ENCODE measurements around the gene EFCAB11. TPM values are rescaled to one million over a fixed set of nuclear protein-coding genes. Genes with fewer than 3 reads are reported as not detected.

Gene EFCAB11
- total and polyA plus RNA-seq, 9 of the 15 experiments (the other 6 are each of a cell fraction or from before 2014, with no cell fraction given): 13.4 to 37.9 (median 17.4) TPM

DNA sequence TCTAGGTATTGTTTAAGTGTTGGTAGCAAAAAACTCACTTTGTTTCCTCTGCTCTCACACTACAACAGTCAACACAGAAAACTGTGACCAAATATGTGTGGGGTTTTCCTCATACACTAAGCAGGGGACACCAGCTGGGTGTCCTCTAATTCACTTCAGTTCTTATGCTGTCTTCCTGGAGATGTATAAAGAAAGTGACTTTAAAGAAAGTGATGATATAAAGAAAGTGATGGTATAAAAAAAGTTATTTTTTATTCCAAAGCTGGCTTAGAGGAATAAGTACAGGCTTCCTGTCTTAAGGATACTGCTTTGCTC, 32.6 kb upstream of the EFCAB11 start (continued):
- TF ChIP-seq NONO (IDR thresholded peaks at IDR 0.05; ENCODE audit: low read depth in 2 of 2, low read length in 1 of 2) (no peak), ZNF324 (CRISPR knock-in tag; IDR thresholded peaks at IDR 0.05) (no peak), ZKSCAN3 (CRISPR knock-in tag; IDR thresholded peaks at IDR 0.05) (no peak), ZNF507 (tag; conservative IDR thresholded peaks at IDR 0.05) (no peak), HDAC8 (tag; IDR thresholded peaks at IDR 0.05) (no peak), ZNF830 (CRISPR knock-in tag; IDR thresholded peaks at IDR 0.05) (no peak), CREB1 (IDR thresholded peaks at IDR 0.05) (no peak), CREB1 (CRISPR knock-in tag; IDR thresholded peaks at IDR 0.05) (no peak), SIRT6 (IDR thresholded peaks at IDR 0.05; ENCODE audit: low read depth, low read length) (no peak), RFX7 (CRISPR knock-in tag; IDR thresholded peaks at IDR 0.05) (no peak)
- TF ChIP-seq, protein P1, sequence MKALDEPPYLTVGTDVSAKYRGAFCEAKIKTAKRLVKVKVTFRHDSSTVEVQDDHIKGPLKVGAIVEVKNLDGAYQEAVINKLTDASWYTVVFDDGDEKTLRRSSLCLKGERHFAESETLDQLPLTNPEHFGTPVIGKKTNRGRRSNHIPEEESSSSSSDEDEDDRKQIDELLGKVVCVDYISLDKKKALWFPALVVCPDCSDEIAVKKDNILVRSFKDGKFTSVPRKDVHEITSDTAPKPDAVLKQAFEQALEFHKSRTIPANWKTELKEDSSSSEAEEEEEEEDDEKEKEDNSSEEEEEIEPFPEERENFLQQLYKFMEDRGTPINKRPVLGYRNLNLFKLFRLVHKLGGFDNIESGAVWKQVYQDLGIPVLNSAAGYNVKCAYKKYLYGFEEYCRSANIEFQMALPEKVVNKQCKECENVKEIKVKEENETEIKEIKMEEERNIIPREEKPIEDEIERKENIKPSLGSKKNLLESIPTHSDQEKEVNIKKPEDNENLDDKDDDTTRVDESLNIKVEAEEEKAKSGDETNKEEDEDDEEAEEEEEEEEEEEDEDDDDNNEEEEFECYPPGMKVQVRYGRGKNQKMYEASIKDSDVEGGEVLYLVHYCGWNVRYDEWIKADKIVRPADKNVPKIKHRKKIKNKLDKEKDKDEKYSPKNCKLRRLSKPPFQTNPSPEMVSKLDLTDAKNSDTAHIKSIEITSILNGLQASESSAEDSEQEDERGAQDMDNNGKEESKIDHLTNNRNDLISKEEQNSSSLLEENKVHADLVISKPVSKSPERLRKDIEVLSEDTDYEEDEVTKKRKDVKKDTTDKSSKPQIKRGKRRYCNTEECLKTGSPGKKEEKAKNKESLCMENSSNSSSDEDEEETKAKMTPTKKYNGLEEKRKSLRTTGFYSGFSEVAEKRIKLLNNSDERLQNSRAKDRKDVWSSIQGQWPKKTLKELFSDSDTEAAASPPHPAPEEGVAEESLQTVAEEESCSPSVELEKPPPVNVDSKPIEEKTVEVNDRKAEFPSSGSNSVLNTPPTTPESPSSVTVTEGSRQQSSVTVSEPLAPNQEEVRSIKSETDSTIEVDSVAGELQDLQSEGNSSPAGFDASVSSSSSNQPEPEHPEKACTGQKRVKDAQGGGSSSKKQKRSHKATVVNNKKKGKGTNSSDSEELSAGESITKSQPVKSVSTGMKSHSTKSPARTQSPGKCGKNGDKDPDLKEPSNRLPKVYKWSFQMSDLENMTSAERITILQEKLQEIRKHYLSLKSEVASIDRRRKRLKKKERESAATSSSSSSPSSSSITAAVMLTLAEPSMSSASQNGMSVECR (CRISPR knock-in tag; IDR thresholded peaks at IDR 0.05): no peak
